ENCODE results near the gene ENTPD8. TPM values are rescaled to one million over a fixed set of nuclear protein-coding genes. Genes with fewer than 3 reads are reported as not detected.

The ENTPD8 gene
- total and polyA plus RNA-seq, 2 of the 13 experiments (the other 11 are each of a cell fraction or from before 2014, with no cell fraction given), result 0.26 to 0.44 TPM

DNA sequence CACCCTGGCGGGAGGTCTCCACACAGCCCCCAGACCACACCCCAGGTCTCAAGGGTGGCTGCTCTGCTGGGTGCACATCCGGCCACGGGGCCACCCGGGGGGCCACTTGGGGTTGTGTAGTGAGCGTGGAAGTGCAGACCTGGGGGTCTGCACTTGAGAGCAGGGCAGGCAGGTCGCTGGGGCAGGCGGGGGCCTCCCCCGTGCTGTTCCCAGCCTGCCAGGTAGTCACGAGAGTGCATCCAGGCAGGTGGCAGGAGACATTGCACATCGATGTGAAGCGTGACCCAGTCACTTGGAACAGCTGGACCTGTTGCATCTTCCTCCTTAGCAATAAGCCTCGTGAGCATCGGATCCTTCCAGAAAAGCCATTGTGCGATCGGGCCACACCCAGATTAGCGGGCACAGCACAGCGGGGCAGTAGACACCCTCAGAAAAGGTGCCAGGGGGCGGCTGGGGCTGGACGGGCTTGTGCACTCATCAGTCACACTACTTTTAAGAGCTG, 4.8 kb upstream of the ENTPD8 start (continued):
- TF ChIP-seq, protein P1, sequence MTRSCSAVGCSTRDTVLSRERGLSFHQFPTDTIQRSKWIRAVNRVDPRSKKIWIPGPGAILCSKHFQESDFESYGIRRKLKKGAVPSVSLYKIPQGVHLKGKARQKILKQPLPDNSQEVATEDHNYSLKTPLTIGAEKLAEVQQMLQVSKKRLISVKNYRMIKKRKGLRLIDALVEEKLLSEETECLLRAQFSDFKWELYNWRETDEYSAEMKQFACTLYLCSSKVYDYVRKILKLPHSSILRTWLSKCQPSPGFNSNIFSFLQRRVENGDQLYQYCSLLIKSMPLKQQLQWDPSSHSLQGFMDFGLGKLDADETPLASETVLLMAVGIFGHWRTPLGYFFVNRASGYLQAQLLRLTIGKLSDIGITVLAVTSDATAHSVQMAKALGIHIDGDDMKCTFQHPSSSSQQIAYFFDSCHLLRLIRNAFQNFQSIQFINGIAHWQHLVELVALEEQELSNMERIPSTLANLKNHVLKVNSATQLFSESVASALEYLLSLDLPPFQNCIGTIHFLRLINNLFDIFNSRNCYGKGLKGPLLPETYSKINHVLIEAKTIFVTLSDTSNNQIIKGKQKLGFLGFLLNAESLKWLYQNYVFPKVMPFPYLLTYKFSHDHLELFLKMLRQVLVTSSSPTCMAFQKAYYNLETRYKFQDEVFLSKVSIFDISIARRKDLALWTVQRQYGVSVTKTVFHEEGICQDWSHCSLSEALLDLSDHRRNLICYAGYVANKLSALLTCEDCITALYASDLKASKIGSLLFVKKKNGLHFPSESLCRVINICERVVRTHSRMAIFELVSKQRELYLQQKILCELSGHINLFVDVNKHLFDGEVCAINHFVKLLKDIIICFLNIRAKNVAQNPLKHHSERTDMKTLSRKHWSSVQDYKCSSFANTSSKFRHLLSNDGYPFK (CRISPR knock-in tag; IDR thresholded peaks at IDR 0.05; ENCODE audit: borderline replicate concordance), result no peak
- TF ChIP-seq ZMYM4 (CRISPR knock-in tag; IDR thresholded peaks at IDR 0.05) (no peak), HDAC6 (IDR thresholded peaks at IDR 0.05; ENCODE audit: low read depth, low read length) (no peak), ZNF468 (CRISPR knock-in tag; IDR thresholded peaks at IDR 0.05) (no peak), PCBP1 (IDR thresholded peaks at IDR 0.05; ENCODE audit: borderline replicate concordance, low read depth, low read length) (no peak), CCDC6 (CRISPR knock-in tag; IDR thresholded peaks at IDR 0.05) (no peak), NFE2L1 (CRISPR knock-in tag; IDR thresholded peaks at IDR 0.05; ENCODE audit: borderline replicate concordance) (no peak), NRL (CRISPR knock-in tag; IDR thresholded peaks at IDR 0.05; ENCODE audit: borderline replicate concordance) (0 out of 2 replicates have a peak, but pooled peaks have one; percentile 6), HOXA9 (CRISPR knock-in tag; IDR thresholded peaks at IDR 0.05; ENCODE audit: borderline replicate concordance) (no peak), MBD4 (IDR thresholded peaks at IDR 0.05; ENCODE audit: borderline replicate concordance, low read length) (no peak)
- TF ChIP-seq, protein P2, sequence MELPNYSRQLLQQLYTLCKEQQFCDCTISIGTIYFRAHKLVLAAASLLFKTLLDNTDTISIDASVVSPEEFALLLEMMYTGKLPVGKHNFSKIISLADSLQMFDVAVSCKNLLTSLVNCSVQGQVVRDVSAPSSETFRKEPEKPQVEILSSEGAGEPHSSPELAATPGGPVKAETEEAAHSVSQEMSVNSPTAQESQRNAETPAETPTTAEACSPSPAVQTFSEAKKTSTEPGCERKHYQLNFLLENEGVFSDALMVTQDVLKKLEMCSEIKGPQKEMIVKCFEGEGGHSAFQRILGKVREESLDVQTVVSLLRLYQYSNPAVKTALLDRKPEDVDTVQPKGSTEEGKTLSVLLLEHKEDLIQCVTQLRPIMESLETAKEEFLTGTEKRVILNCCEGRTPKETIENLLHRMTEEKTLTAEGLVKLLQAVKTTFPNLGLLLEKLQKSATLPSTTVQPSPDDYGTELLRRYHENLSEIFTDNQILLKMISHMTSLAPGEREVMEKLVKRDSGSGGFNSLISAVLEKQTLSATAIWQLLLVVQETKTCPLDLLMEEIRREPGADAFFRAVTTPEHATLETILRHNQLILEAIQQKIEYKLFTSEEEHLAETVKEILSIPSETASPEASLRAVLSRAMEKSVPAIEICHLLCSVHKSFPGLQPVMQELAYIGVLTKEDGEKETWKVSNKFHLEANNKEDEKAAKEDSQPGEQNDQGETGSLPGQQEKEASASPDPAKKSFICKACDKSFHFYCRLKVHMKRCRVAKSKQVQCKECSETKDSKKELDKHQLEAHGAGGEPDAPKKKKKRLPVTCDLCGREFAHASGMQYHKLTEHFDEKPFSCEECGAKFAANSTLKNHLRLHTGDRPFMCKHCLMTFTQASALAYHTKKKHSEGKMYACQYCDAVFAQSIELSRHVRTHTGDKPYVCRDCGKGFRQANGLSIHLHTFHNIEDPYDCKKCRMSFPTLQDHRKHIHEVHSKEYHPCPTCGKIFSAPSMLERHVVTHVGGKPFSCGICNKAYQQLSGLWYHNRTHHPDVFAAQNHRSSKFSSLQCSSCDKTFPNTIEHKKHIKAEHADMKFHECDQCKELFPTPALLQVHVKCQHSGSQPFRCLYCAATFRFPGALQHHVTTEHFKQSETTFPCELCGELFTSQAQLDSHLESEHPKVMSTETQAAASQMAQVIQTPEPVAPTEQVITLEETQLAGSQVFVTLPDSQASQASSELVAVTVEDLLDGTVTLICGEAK (IDR thresholded peaks at IDR 0.05), result no peak
- TF ChIP-seq, protein P2 (CRISPR knock-in tag; IDR thresholded peaks at IDR 0.05), result 0 out of 2 replicates have a peak, but pooled peaks have one; percentile 12
- TF ChIP-seq, protein P3, sequence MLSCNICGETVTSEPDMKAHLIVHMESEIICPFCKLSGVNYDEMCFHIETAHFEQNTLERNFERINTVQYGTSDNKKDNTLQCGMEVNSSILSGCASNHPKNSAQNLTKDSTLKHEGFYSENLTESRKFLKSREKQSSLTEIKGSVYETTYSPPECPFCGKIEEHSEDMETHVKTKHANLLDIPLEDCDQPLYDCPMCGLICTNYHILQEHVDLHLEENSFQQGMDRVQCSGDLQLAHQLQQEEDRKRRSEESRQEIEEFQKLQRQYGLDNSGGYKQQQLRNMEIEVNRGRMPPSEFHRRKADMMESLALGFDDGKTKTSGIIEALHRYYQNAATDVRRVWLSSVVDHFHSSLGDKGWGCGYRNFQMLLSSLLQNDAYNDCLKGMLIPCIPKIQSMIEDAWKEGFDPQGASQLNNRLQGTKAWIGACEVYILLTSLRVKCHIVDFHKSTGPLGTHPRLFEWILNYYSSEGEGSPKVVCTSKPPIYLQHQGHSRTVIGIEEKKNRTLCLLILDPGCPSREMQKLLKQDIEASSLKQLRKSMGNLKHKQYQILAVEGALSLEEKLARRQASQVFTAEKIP (CRISPR knock-in tag; IDR thresholded peaks at IDR 0.05; ENCODE audit: borderline replicate concordance), result no peak
- TF ChIP-seq, protein P4, sequence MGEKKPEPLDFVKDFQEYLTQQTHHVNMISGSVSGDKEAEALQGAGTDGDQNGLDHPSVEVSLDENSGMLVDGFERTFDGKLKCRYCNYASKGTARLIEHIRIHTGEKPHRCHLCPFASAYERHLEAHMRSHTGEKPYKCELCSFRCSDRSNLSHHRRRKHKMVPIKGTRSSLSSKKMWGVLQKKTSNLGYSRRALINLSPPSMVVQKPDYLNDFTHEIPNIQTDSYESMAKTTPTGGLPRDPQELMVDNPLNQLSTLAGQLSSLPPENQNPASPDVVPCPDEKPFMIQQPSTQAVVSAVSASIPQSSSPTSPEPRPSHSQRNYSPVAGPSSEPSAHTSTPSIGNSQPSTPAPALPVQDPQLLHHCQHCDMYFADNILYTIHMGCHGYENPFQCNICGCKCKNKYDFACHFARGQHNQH (CRISPR knock-in tag; IDR thresholded peaks at IDR 0.05), result no peak
